Activated CD4-positive, alpha-beta T cell treated with anti-CD3 and anti-CD28 coated beads for 48 hours (primary cell): Measurements from ENCODE around the gene SLC49A4.
A peak's percentile ranks its signal among the peaks of the same experiment; 100 is the strongest.
"Not testable (repeated sequence)": the region's sequence is repeated elsewhere in the genome, so short reads cannot be mapped to it uniquely, and the experiment has no call there.

Experiments used
- DNase-seq: peaks from one replicate; pipeline ENCODE4 v3.0.0-alpha.2; 2020

SLC49A4 gene

GRCh38 chr3:122794779-122795673 is at the start of gene SLC49A4:
Gene SLC49A4, plus strand, starts transcription at chr3:122795069. Its CDS starts 124 bp downstream, at chr3:122795193.
- peak; percentile 69 for DNase-seq

GRCh38 chr3:122745369-122746021 is 49.4 kb upstream of the SLC49A4 start:
- no peak for DNase-seq

GRCh38 chr3:122747295-122747694 is 47.6 kb upstream of the SLC49A4 start:
- not testable (repeated sequence) for DNase-seq

- no peak for DNase-seq
Measured at GRCh38 chr3:122748347-122748746, 46.5 kb upstream of the SLC49A4 start.

- peak; percentile 12 for DNase-seq
Measured at GRCh38 chr3:122754929-122755328, 39.9 kb upstream of the SLC49A4 start.

- no peak for DNase-seq
Measured at GRCh38 chr3:122755491-122755890, 39.4 kb upstream of the SLC49A4 start.

- no peak for DNase-seq
Measured at GRCh38 chr3:122758877-122759560, 35.9 kb upstream of the SLC49A4 start.

- DNase-seq: no peak
Measured at GRCh38 chr3:122760453-122761271, 34.2 kb upstream of the SLC49A4 start.

GRCh38 chr3:122766430-122766829 is 28.4 kb upstream of the SLC49A4 start:
- no peak for DNase-seq

- no peak for DNase-seq
Measured at GRCh38 chr3:122767540-122768372, 27.1 kb upstream of the SLC49A4 start.

- DNase-seq: no peak
Measured at GRCh38 chr3:122770521-122771202, 24.2 kb upstream of the SLC49A4 start.

GRCh38 chr3:122772827-122773226 is 22.0 kb upstream of the SLC49A4 start:
- no peak for DNase-seq

GRCh38 chr3:122773944-122774509 is 20.8 kb upstream of the SLC49A4 start:
- DNase-seq: no peak

- no peak for DNase-seq
Measured at GRCh38 chr3:122774564-122774963, 20.3 kb upstream of the SLC49A4 start.

- DNase-seq: no peak
Measured at GRCh38 chr3:122776675-122777468, 18.0 kb upstream of the SLC49A4 start.

- DNase-seq: no peak
Measured at GRCh38 chr3:122777563-122777962, 17.3 kb upstream of the SLC49A4 start.

GRCh38 chr3:122782804-122783203 is 12.1 kb upstream of the SLC49A4 start:
- DNase-seq: no peak

GRCh38 chr3:122784436-122784835 is 10.4 kb upstream of the SLC49A4 start:
- no peak for DNase-seq

GRCh38 chr3:122785231-122785630 is 9.6 kb upstream of the SLC49A4 start:
- DNase-seq: no peak

- peak; percentile 18 for DNase-seq
Measured at GRCh38 chr3:122786066-122786465, 8.8 kb upstream of the SLC49A4 start.
